ENCODE results near the gene TRIM52. TPM values are rescaled to one million over a fixed set of nuclear protein-coding genes. Genes with fewer than 3 reads are reported as not detected.

TRIM52 gene
- total RNA-seq, 1 donor from 2014 or later = 10.4 TPM

DNA sequence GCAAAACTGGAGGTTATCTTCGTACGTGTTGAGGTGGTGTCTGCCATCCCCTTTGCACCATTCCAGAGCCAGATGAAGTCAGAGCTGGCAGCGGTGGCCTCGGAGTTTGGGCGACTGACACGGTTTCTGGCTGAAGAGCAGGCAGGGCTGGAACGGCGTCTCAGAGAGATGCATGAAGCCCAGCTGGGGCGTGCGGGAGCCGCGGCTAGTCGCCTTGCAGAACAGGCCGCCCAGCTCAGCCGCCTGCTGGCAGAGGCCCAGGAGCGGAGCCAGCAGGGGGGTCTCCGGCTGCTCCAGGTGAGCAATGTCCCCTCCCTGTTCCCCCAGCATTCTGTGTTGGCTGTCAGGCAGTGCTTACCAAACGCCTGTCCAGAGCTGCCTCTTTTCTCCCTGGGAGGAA lies 28.4 kb downstream of the TRIM52 start:
- peak overlapping the region; percentile 18 for H3K4me3 Mint-ChIP-seq (ENCODE audit: unreplicated experiment)
- H3K36me3 Mint-ChIP-seq (ENCODE audit: low read depth, unreplicated experiment) = peaks cover 37% of the 10 kb centered on the region
- H3K27ac Mint-ChIP-seq (ENCODE audit: unreplicated experiment) = peak overlapping the region; percentile 77
- no peak for DNase-seq (ENCODE audit: low spot score)
- TF ChIP-seq, protein P1, sequence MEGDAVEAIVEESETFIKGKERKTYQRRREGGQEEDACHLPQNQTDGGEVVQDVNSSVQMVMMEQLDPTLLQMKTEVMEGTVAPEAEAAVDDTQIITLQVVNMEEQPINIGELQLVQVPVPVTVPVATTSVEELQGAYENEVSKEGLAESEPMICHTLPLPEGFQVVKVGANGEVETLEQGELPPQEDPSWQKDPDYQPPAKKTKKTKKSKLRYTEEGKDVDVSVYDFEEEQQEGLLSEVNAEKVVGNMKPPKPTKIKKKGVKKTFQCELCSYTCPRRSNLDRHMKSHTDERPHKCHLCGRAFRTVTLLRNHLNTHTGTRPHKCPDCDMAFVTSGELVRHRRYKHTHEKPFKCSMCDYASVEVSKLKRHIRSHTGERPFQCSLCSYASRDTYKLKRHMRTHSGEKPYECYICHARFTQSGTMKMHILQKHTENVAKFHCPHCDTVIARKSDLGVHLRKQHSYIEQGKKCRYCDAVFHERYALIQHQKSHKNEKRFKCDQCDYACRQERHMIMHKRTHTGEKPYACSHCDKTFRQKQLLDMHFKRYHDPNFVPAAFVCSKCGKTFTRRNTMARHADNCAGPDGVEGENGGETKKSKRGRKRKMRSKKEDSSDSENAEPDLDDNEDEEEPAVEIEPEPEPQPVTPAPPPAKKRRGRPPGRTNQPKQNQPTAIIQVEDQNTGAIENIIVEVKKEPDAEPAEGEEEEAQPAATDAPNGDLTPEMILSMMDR (IDR thresholded peaks at IDR 0.05; ENCODE audit: unreplicated experiment) = no peak
- peaks cover 9% of the 10 kb centered on the region for H3K27me3 Mint-ChIP-seq (ENCODE audit: unreplicated experiment)
- H3K9me3 Mint-ChIP-seq (ENCODE audit: unreplicated experiment) = no peaks in the 10 kb centered on the region
- H3K4me1 Mint-ChIP-seq (ENCODE audit: unreplicated experiment) = no peaks in the 10 kb centered on the region

DNA sequence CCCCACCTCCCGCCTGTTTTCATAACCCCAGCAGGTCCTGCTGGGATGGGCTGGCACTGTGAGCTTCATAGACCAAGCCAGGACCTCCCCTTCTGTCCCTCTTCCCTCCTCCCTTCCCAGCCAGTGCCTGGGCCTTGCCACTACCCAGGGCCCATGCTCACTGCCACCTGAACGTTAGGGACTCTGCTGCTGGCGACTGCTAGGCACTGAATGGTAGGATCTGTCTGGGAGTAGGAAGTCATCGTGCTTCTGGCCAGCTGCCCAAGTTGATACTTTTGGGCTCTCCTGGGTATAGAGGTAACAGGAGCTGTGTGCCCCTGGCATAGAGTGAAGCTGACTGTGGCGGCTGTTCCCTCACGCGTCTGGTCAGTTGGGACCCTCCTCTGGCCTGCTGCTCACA lies 29.5 kb downstream of the TRIM52 start:
- H3K27me3 Mint-ChIP-seq (ENCODE audit: unreplicated experiment) = peaks cover 9% of the 10 kb centered on the region
- DNase-seq (ENCODE audit: low spot score) = no peak
- H3K9me3 Mint-ChIP-seq (ENCODE audit: unreplicated experiment) = no peaks in the 10 kb centered on the region
- H3K4me3 Mint-ChIP-seq (ENCODE audit: unreplicated experiment) = no peak overlapping the region
- TF ChIP-seq, protein P1 (IDR thresholded peaks at IDR 0.05; ENCODE audit: unreplicated experiment) = no peak
- H3K27ac Mint-ChIP-seq (ENCODE audit: unreplicated experiment) = no peak overlapping the region
- no peaks in the 10 kb centered on the region for H3K4me1 Mint-ChIP-seq (ENCODE audit: unreplicated experiment)
- peaks cover 27% of the 10 kb centered on the region for H3K36me3 Mint-ChIP-seq (ENCODE audit: low read depth, unreplicated experiment)

DNA sequence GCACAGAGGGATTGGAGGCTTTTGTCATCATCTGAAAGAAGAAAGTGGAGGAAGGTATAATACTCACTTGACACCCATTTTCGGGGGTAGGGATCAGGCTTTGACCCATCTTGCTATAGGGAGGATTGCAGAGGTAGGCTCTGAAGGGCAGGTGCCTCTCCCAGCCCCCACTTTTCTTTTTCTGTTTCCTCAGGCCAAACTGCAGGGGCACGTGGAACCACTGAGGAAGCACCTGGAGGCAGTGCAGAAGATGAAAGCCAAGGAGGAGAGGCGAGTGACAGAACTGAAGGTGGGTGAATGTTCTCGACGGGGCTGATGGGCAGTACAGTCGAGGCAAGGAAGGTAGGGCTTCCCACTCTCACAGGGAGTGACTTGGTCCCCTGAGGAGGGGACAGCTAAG lies 30.4 kb downstream of the TRIM52 start:
- no peak for DNase-seq (ENCODE audit: low spot score)
- Mint-ChIP-seq H3K36me3 (ENCODE audit: low read depth, unreplicated experiment) (peaks cover 27% of the 10 kb centered on the region), H3K9me3 (ENCODE audit: unreplicated experiment) (no peaks in the 10 kb centered on the region), H3K27me3 (ENCODE audit: unreplicated experiment) (peaks cover 8% of the 10 kb centered on the region), H3K4me1 (ENCODE audit: unreplicated experiment) (peaks cover under 1% of the 10 kb centered on the region), H3K27ac (ENCODE audit: unreplicated experiment) (peak overlapping the region; percentile 70), H3K4me3 (ENCODE audit: unreplicated experiment) (no peak overlapping the region)
- TF ChIP-seq, protein P1 (IDR thresholded peaks at IDR 0.05; ENCODE audit: unreplicated experiment) = no peak

DNA sequence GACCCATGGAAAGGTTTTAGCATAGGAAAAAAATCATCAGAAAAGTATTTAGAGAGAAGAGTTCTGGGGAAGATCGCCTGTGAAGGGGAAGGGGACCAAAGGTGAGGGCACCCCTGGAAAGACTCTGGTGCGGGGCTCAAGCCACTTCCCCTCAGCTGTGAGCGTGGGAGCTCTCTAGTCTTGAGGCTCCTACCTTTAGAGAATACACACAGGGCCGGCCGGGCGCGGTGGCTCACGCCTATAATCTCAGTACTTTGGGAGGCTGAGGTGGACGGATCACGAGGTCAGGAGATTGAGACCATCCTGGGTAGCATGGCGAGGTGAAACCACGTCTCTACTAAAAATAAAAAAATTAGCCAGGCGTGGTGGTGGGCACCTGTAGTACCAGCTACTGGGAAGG lies 30.9 kb downstream of the TRIM52 start:
- Mint-ChIP-seq H3K4me3 (ENCODE audit: unreplicated experiment) (peak overlapping the region; percentile 42), H3K9me3 (ENCODE audit: unreplicated experiment) (no peaks in the 10 kb centered on the region), H3K36me3 (ENCODE audit: low read depth, unreplicated experiment) (peaks cover 23% of the 10 kb centered on the region), H3K27ac (ENCODE audit: unreplicated experiment) (peak overlapping the region; percentile 9), H3K27me3 (ENCODE audit: unreplicated experiment) (peaks cover 9% of the 10 kb centered on the region), H3K4me1 (ENCODE audit: unreplicated experiment) (peaks cover 2% of the 10 kb centered on the region)
- TF ChIP-seq, protein P1 (IDR thresholded peaks at IDR 0.05; ENCODE audit: unreplicated experiment) = no peak
- DNase-seq (ENCODE audit: low spot score) = no peak

DNA sequence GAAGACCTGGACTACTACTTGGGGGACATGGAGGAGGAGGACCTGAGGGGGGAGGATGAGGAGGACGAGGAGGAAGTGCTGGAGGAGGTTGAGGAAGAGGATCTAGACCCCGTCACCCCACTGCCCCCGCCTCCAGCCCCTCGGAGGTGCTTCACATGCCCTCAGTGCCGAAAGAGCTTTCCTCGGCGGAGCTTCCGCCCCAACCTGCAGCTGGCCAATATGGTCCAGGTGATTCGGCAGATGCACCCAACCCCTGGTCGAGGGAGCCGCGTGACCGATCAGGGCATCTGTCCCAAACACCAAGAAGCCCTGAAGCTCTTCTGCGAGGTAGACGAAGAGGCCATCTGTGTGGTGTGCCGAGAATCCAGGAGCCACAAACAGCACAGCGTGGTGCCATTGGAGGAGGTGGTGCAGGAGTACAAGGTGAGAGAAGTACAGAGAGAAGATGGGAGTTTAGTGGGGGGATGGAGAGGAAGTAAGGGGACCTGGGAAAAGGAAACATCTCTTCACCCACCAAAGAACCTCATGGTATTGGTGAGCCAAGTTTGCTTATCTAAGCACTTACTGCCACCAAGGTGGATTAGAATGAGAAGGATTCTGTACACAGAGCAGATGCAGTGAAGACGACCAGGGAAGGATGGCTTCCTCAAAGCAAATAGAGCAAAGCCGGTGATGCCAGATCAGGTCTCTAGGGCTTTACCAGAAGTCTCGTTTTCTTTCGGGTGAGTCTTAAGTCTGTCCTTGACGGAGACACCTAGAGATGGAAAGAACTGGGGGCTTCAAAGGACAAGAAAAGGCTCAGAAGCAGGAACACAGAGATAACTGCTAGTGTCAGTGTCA lies 36.3 kb downstream of the TRIM52 start:
- Mint-ChIP-seq H3K9me3 (ENCODE audit: unreplicated experiment) (no peaks in the 10 kb centered on the region), H3K27me3 (ENCODE audit: unreplicated experiment) (peaks cover 28% of the 10 kb centered on the region), H3K36me3 (ENCODE audit: low read depth, unreplicated experiment) (peaks cover 10% of the 10 kb centered on the region), H3K27ac (ENCODE audit: unreplicated experiment) (peak overlapping the region; percentile 98), H3K4me1 (ENCODE audit: unreplicated experiment) (peaks cover 20% of the 10 kb centered on the region), H3K4me3 (ENCODE audit: unreplicated experiment) (peak overlapping the region; percentile 98)
- DNase-seq (ENCODE audit: low spot score) = no peak
- TF ChIP-seq, protein P1 (IDR thresholded peaks at IDR 0.05; ENCODE audit: unreplicated experiment) = no peak

All from endothelial cell (in vitro differentiated cells).